ENCODE measurements around the gene BPIFB6.

BPIFB6 gene

DNA sequence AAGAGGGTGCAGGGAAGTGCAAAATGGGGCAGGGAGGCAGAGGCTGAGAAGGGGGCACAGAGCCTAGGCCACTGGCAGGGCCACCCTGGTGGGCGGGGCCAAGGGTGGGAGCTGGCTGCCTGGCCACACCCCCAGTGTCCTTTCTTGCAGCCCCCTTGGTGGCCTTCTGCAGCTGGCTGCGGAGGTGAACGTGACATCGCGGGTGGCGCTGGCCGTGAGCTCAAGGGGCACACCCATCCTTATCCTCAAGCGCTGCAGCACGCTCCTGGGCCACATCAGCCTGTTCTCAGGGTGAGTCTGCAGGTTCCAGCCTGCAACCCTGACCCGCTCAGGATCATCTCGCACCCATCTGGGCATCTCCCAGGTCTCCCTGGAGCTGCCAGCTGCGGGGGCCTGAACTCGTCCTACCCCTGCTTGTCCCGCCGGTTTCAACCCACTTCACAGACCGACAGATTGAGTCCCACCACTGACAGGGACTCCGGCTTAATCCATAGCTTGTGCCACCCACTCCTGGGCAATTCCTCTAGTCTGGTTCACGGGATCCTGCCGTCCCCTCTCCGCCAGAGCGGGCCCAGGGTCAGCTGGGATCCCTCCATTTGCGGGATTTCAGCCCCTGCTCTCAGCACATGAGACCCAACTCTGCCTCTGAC lies 28.4 kb downstream of the BPIFB6 start:
- no peak for DNase-seq

DNA sequence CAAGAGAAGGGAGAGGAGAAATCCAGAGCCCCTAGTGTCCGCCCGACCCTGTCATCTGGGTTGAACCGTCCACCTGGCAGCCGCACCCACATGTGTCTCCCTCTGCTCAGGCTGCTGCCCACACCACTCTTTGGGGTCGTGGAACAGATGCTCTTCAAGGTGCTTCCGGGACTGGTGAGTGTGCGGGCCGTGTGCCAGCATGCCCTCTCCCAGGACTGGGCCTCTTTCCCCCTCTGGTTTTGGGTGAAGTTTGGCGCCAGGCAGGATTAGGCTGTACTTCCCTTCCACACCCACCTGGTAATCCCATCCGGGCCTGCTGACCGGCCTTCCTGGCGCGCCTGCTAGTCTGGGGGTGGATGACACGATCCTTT lies 30.2 kb downstream of the BPIFB6 start:
- DNase-seq = no peak

DNA sequence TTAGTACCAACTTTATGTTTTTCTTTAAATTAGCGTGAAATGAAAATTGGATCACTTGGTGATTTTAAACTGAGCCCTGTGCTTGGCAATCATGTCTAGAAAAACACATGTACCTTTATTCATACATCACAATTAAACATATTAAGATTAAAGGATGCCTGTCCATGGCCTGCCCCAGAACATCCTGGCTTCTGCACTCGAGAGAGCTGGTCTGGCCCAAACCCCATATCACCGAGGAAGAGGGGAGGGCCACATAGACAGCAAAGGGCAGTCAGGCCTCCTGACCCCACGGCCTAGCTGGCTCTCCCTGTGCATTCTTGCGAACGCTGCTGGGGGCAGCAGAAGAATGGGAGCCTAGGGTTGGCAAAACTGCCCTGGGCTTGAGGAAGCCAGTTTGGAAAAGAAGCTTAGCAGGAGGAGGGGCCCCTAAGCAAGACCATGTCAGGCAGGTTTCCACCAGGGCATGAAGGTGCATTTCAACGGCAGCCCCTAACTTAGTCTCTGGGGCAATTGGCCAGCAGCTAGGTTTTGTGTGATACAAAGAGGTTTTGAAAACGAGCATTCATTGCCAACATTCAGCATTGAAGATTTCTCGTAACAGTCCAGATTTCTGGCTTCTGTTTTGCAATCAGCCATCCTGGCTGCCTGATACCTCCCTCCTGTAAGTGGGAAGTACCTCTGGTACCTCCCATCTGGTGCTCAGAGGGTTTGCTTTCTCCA lies 30.8 kb downstream of the BPIFB6 start:
- DNase-seq = peak in 4 of 58 donors; percentile 1 to 39 (median 11)

- no peak for DNase-seq
Measured at GRCh38 chr20:33062825-33063149, 31.3 kb downstream of the BPIFB6 start.

- DNase-seq = no peak
Measured at GRCh38 chr20:33063271-33063670, 31.8 kb downstream of the BPIFB6 start.

DNA sequence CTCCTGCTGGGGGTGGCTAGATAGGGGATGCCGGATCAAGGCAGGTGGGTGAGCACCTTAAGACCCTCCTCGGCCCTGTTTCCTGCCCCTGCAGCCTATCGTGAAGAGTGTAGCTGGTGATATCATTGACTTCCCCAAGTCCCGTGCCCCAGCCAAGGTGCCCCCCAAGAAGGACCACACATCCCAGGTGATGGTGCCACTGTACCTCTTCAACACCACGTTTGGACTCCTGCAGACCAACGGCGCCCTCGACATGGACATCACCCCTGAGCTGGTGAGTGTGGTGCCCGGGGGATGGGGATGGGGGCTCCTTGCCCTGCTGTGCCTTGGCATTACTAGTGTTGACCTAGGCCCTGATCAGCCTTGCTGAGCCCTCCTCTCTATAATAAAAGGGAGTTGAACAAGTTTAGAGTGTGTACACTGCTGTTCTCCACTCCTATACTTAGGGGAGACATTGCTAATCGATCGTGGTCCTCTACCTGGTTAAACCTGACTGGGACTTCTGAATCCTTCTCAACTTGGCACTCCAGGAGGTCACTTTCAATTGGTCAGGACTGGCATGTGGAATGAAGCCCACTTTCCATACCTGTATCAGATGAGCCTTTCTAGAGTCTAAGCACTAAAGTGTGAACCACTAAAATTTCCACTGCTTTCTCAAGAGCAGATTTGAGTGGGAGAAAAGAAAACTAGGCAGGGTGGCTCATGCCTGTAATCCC lies 33.3 kb downstream of the BPIFB6 start:
- DNase-seq = no peak

GRCh38 chr20:33065785-33066184 lies 34.3 kb downstream of the BPIFB6 start:
- DNase-seq = no peak

GRCh38 chr20:33067806-33068205 lies 36.4 kb downstream of the BPIFB6 start:
- no peak for DNase-seq

GRCh38 chr20:33068251-33068939 lies 36.9 kb downstream of the BPIFB6 start:
- DNase-seq = no peak

DNA sequence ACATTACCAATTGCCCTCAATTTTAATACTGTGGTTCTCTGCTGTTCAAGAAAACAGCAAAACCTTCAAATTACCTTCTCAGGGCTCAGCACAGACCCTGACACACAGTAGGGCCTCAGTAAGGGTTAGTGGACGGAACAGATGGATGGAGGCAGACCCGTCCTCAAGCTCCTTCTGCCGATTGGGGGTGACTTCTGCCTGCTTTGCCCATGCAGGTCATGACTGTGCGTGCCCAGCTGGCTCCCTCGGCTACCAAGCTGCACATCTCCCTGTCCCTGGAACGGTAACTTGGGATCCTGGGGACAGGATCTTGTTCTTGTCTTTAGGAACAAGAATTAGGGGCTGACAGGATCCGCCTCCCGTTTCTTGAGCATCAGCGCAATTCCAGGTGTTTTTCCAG lies 38.2 kb downstream of the BPIFB6 start:
- DNase-seq = no peak

DNA sequence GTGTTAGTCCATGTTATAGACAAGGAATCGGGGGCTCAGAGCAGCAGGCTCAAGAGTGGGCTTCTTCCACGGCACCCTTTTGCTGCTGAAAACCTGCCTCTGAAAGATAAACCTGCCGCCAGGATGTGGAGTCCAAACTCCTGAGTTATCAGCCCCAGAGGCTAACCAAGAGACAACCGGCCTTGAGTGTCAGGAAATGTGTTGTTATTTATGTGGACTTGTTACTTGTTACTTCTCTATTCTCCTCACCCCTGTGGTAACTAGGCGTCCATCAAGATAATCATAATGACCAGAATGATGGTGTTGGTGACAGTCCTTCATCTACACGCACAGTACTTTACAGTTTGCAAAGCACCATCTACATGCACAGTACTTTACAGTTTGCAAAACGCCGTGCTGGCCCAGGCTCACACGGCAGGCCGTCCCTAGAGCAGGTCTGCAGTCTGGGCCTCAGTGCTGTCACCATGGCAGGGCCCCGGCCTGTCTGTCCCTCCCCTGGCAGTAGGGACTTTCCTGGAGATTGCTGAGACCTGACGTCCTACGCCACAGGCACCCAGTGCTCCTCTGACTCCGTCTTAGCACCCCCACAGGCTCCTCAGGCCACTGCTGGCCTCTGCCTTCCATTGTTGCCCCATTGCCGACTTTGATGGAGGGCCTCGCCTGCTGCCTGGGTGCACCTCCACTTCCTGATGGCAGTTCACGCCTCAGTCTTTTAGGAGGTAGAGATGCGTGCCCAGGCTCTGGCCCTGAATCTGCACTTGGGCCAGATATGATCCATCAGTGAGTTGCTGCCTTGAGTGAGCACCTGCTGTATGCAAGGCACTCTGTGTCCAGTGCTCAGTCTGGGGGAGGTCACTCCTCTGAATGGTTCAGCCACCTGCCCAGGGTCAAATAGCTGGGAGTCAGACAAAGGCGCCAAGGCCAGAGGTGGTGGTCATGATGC lies 38.9 kb downstream of the BPIFB6 start:
- DNase-seq = no peak

- DNase-seq = no peak
Measured at GRCh38 chr20:33071198-33071597, 39.8 kb downstream of the BPIFB6 start.

- DNase-seq = no peak
Measured at GRCh38 chr20:33072362-33072761, 40.9 kb downstream of the BPIFB6 start.

DNA sequence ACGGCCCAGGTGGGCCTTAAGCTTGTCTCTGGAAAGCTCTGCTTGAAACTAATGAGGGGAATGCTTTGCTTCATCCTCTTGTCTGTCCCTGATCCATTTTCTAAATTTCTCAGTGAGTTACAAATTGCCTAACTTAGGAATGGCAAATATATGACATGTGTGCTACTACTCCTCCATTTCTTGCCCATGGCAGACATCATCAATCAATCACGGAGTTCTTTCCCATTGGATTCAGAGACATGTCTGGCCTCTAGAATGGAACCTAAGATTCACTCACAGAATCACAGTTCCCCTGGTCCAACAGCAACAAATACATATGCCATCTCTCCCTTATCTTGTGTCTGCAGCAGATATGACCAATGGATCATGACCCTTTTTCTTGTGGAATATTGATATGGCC lies 41.4 kb downstream of the BPIFB6 start:
- no peak for DNase-seq

GRCh38 chr20:33074675-33075074 lies 43.2 kb downstream of the BPIFB6 start:
- no peak for DNase-seq

GRCh38 chr20:33075281-33075680 lies 43.8 kb downstream of the BPIFB6 start:
- DNase-seq = no peak

GRCh38 chr20:33076662-33077372 lies 45.4 kb downstream of the BPIFB6 start:
- peak in 3 of 58 donors; percentile 6 to 27 (median 6) for DNase-seq

DNA sequence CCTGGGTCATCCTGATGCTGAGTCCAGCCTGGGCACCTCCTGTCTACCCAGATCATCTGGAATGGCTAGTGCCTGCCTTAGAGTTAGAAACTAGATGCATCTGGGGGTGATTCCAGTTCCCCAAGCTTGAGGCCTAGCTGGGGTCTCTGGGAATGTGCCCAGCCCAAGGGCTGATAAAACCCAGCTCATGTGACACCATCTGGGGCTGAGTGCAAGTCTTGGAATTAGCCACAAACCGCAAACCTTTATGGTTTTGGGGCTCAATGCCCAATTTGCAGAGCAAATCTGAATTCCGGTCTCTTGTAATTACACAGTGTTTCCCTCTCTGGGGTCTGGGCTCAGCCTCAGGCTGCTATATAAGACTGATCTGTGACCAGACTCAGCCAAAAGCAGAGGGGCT lies 47.8 kb downstream of the BPIFB6 start, which contains the start of gene BPIFB4:
Gene BPIFB4, plus strand, starts transcription at position 385 of the 400 bp plus-strand sequence. CDS start 1,884 bp downstream, outside the sequence.
- no peak for DNase-seq

DNA sequence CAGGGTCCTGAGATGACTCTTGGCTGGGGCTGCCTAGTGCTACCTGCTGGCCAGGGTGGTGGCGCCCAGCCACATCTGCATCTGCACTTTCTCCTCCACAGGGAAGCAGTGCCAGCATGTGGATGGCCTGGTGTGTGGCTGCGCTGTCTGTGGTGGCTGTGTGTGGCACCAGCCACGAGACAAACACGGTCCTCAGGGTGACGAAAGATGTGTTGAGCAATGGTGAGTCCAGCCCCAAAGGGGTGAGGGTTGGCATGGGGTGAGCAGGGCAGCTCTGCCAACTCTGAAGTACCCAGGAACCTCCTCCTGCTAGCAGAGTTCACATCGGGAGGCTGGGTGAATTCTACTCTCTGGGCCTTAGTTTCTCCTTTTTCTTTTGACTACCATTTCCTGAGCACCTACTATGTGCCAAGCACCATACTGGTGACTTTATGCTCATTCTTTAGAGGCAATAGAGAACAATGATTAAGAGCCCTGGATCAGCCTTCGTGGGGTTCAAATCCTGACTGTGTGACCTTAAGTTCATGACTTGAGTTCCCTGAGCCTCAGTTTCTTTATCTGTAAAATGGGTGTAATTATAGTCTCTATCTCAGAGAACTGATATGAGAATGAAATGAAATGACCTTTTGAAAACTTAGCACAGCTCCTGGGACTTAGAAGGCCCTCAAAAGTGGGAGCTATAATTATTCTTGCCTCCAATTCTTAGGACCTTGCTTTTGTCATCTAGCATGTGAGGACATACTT lies 50.1 kb downstream of the BPIFB6 start:
- no peak for DNase-seq
